HG02870 (cell line): ENCODE measurements around the gene CTSF.
"Not testable (repeated sequence)": the region's sequence is repeated elsewhere in the genome, so short reads cannot be mapped to it uniquely, and the experiment has no call there.

Experiments used
- ATAC-seq: cut with Tn5 transposase; IDR thresholded peaks from one replicate; pipeline ENCODE4 v1.9.1; 2021; ENCODE audit warnings: mild to moderate bottlenecking, moderate library complexity; ENCODE audit not compliant: unreplicated experiment

The CTSF gene

GRCh38 chr11:66540598-66540997 lies 27.8 kb downstream of the CTSF start:
- ATAC-seq = not testable (repeated sequence)

GRCh38 chr11:66539870-66540213 lies 28.6 kb downstream of the CTSF start:
- ATAC-seq = no peak

DNA sequence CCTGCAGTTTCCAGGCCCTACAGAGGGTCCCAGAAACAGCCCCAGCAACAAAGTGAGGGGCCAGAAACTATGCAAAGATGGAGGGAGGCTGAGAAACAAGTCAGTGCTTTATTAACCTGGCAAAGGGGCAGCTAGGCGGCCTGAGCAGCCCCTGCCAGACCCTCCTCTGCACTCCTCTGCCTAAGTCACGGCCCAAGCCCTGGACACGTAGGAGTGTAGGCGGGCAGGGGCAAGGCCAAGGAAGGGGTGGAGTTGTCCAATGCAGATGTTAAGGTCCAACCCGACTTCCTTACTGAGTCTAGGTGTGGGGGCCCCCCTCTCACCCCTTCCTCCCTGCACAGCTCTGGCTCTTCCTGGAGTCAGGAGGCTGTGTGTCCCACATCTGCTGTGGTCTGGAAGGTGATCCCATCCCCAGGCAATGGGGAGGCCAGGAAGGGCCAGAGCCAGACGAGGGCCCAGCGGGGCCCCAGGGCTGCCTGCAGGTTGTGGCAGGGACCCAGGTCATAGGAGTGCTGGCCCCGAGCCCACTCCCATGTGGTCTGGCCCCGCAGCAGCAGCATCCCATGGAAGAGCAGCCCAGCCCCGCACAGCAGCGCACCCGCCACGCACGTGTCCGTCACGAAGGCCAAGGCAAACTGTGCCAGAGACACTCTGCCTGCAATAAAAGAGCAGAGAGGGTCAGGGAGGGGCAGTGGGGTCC lies 29.1 kb downstream of the CTSF start:
- ATAC-seq = no peak

- ATAC-seq = no peak
These were observed 35.6 kb downstream of the CTSF start for GRCh38 chr11:66532784-66533183.

DNA sequence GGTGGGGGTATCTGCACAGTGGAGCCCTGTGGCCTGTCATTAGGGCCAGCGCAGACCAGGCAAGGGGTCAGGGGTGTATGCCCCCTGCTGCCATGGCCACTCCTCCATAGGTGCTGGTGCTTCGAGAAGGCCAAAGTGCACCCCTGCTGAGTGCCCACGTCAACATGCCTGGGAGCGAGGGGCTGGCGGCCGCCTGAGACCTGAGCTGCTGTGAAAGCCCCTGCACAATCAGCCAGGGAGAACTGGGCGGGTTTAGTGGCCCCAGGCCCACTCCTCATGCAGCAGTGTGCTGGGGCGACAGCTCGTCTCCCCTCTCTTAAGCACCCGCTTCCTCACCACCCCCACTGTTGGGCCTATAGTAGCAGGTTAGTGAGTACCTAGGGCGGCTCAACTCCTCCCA lies 36.6 kb downstream of the CTSF start:
- ATAC-seq = no peak

DNA sequence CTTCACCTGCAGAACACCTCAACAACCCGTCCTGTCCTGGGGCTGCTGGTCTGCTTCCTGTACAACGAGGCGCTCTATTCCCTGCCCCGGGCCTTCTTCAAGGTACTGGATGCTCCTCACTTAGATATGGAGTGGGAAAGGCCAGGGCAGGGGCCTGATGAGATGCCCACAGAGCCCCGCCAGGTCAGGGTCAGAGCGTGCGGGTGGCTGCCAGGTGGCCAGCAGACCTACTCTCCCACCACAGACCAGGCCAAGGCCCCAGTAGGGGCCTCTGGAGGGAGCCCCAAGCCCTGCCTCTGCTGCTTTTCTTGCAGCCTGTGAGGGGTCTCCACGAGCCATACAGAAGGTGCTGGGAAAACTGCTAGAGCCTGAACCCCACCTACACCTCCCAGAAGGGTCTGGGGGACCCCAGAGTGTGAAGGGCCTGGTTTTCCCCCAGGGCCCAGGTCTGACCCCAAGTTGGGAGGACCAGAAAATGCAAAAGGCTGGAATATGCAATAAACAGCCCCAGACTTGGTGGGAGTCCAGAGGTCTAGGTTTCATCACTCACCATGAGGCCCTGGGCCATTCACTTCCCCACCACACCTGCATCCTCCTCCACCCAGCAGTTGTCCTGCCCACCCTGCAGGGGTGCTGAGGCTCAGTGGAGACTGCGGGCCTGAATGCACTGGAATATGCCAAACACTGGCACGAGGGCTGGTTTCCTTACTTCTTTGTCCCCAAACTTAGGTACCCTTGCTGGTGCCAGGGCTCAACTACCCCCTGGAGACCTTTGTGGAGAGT lies 37.3 kb downstream of the CTSF start:
- no peak for ATAC-seq

- ATAC-seq = no peak
These were observed 38.8 kb downstream of the CTSF start for GRCh38 chr11:66529655-66530054.

DNA sequence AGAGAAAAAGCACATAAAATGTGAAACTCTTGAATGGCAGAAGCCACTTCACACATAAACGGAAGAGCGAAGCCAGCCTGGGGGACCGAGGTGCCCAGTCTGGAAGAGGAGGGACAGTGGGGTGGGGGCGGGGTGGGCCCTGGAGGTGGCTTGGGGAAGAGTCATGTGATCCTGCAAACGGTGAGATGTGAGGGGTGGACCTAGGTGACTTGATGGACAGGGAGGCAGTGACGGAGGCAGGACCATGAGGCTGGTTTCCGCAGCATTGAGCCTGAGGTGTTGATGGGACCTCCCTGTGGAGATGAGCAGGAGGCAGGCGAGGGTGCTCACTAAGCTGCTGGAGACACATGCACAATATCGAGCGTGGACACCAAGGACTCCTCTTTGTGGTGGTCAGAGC lies 39.3 kb downstream of the CTSF start:
- no peak for ATAC-seq

DNA sequence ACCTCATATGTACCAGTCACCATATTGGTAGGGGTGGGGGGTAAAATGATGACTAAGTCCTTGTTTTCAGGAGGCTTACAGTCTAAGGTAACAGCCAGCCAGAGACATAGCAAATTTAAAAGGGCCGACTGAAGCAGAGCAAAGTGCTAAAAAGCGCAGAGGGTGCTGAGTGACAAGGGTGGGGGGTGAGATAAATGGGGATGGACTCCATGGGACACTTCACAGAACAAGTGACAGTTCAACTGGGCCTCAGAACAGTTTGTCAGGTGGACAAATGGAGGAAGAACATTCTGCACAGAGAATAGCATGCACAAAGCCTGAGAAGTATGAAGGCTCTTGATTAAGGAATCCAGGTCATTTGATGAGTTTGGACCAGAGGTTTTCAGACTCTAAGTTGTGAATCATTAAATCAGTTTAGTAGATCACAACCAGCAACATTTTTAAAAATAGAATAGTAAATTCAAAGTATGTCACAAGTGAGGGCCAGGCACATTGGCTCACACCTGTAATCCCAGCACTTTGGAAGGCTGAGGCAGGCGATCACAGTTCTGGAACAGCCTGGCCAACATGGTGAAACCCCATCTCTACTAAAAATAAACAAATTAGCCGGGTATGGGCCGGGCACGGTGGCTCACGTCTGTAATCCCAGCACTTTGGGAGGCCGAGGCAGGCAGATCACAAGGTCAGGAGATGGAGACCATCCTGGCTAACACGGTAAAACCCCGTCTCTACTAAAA lies 43.9 kb downstream of the CTSF start:
- ATAC-seq = no peak

GRCh38 chr11:66523611-66524010 lies 44.8 kb downstream of the CTSF start:
- no peak for ATAC-seq
